Right ventricle myocardium inferior (tissue), 1 donor: ENCODE data around the gene CAB39L. TPM values are rescaled to one million over a fixed set of nuclear protein-coding genes. Genes with fewer than 3 reads are reported as not detected.

Experiments used
- ATAC-seq: fragments of 200-7000 bp; cut with Tn5 transposase; one replicate; pipeline ENCODE4 v1.9.1; 2020; ENCODE audit warnings: mild to moderate bottlenecking, moderate library complexity
- DNase-seq: peaks from one replicate; pipeline ENCODE4 v3.0.0; 2021; ENCODE audit errors: missing footprints
- intact Hi-C: fragments of 100-400 bp; cut with DNase I; formaldehyde crosslinking; loops from one replicate; pipeline ENCODE4 v1.11.0; 2022
- total RNA-seq: library from RNA; stranded (reverse); fragmentation: NEBNext Ultra II Directional; extraction: Animal tissue kit (Norgen Biotek cat#: 25700); gene quantifications from one replicate; pipeline ENCODE4 v1.2.1, GENCODE V29; 2021
- donor health status: DM: no; HTN: yes; CAD: no; lungs with severe emphysema.

Gene CAB39L
- total RNA-seq, 1 donor from 2014 or later: 22.1 TPM

DNA sequence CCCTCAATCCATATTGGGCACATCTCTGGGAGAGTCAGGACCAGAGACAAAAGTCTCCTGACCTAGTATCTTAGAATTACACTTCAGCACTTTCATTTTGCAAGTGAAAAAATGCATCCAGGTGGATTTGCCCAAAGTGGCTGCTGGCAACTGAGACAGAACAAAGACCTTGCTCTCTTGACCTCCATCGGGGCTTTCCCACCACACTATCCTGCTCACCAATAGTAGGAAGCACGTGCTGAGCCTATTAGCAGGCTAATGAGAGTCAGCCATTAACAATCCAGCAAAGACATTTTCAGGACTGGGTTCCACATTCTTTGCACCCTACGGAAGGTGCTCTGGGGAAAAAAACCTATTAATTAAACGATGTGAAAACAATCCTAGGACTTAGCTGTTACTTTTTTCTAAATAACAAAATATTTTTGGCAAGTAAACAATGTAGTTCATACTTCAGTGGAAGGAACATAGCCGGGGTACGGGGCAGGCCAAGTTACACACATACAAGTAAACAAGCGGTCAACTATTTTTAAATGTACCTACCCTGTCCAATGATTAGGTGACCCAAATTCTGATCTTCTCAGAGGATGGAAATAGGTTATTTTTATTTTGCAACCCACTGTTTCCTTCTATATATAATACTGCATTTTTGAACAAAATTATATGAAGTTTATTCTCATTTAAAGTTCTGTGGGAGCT is 117.5 kb downstream of the CAB39L start:
- intact Hi-C loops: no loop called here
- ATAC-seq (peak; percentile 59), DNase-seq (no peak)

DNA sequence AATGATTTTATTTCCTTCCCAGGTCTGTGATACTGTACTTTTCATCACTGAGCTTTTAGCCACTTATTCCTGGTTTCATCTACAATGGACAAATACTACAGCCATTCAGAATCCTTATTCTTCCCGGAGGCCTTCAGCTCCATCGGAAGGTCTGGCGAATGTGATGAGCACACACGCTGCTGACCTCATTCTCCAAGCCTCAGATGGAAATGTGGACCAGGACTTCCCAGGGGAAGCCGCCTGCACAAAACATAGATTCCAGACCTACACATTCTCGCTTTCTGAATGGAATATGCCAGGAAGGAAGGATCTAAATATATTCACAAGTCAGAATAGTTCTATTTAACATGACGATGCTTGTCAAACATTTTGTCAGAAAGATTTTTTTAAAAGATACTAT is 120.5 kb downstream of the CAB39L start:
- ATAC-seq (no peak), DNase-seq (no peak)
- intact Hi-C loops: no loop called here

DNA sequence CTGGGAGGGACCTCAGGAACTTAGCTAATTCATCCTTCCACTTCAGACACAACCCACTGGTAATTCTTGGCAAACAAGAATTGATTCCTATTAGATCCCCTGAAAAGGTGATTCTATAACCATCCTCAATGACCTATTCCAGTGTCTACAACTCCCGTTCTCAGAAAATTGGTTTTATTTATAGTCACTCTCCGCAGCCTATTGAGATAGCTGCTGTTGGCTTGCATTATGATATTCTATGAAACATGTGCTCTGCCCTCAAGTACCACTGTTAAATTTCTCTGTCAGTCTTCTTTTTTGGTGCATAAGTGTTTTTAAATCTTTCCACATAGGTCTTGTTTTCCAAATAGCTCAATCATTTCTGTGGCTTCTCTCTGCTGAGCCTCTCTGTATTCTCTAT is 121.2 kb downstream of the CAB39L start:
- ATAC-seq (no peak), DNase-seq (no peak)
- intact Hi-C loops: no loop called here

DNA sequence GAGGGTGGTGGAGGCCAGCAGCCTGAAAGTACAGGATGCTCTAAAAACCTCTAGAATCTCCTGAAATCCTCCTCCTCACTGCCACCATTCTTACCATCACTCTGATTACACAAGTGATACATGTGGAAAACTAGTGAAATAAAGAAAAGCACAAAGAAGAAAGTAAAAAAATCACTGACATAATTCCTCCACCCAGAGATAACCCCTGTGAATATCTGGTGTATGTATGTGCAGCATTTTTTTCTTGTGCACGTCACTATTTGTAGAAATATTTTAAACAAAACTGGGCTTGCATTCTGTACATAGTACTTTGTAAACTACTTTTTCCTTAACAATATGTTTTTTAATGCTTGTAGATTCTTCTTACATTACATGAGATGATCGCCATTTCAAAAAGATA is 122.9 kb downstream of the CAB39L start:
- DNase-seq (no peak), ATAC-seq (no peak)
- intact Hi-C loops: no loop called here

DNA sequence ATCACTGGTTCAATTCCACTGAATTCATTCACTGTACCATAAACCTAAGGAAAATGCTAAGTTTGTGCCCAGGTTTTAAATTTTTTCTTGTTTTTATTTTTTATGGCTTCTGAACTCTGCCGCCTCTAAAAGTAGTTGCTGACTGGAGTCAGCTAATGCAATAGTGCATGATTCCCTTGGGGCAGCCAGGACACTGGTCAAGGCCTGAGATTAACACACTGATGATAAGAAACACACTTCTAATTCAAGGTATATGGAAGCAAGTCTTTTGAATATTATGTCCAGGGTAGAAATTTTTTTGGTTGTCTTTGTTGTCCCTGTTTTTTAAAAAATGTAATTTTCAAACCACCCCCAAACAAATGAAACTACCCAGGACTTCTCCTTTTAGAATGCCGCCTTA is 123.9 kb downstream of the CAB39L start:
- DNase-seq: no peak
- ATAC-seq: no peak
- intact Hi-C loops: no loop called here

DNA sequence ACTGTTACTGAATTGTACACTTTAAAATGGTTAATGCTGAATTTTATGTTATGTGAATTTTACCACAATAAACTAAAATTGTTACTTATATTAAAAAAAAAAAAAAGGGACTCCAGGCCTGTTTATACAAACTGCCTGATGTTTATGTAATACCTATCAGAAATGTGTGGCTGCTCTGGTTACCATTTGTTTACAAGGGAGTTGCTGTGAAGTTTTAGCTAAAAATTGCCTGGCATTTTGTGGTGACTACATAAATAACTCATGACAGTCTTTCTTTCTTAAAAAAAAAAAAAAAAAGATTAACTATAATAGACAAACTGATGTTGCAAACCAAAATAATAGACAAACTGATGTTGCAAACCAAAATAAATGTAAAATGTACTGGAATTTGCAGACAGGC is 124.3 kb downstream of the CAB39L start:
- ATAC-seq: no peak
- intact Hi-C loops: no loop called here
- no peak for DNase-seq

DNA sequence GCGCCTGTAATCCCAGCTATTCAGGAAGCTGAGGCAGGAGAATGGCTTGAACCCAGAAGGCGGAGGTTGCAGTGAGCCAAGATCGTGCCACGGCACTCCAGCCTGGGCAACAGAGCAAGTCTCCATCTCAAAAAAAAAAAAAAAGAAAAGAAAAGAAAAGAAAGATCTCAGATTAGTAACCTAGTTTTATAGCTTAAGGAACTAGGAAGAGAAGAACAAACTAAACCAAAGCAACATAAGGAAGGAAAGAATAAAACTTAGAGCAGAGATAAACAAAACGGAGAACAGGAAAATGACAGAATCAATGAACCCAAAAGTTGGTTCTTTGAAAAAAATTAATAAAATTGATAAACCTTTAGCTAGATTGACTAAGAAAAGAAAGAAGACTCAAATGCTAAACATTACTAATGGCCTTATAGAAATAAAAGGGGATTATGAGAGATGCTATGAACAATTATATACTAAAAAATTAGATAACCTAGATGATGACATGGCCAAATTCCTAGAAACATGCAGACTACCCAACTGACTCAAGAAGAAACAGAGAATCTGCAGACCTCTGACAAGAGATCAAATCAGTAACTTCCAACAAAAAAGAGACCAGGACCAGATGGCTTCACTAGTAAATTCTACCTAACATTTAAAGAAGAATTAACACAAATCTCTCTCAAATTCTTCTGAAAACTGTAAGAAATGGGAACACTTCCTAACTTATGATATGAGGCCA is 127.9 kb downstream of the CAB39L start:
- DNase-seq (no peak), ATAC-seq (no peak)
- intact Hi-C loops: no loop called here

DNA sequence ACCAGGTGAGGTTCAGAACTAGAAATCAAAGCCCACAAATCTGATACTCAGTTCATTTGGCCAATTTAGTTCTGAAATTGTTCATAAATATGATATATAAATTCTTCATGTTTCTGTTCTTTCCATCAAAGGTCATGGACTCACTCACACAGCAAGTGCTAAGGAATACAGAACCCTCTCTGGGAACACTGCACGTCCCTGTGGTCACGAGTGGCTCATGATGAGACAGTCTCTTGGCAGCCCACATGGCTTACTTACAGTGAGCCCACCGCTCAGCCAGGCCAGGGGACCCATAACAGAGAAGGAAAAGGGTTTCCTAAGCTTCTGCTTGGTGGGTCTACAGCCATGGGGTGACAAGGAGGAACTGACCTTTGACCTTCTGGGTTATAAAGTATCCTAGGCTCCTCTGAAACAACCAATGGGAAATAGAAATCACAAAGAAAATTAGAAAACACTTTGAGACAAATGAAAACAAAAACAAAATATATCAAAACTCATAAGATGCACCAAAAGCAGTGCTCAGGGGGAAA is 128.8 kb downstream of the CAB39L start:
- ATAC-seq (no peak), DNase-seq (no peak)
- intact Hi-C loops: no loop called here

DNA sequence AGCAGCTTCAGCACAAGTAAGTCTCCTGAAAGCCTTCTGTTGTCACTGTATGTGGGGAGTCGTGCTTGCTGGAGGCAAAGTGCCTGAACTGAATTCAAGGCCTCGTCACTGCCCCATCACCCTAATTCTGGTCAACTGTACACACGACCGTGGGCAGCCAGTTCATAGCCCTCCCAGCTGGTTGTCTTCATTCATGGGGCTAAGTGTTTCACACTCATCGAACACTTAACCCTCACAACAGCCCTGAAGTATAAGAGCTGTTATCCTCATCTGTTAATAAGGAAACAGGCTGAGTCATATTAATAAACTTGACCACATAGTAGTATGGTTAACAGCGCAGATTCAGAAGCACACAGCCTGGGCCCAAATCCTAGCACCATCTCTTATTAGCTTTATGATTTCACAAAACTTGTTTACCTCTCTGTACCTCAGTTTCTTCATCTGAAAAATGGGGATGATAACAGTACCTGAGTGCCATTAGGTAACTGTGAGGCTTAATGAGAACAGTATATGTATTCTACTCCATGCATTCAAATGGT is 129.5 kb downstream of the CAB39L start:
- DNase-seq: no peak
- intact Hi-C loops: no loop called here
- peak; percentile 12 for ATAC-seq

DNA sequence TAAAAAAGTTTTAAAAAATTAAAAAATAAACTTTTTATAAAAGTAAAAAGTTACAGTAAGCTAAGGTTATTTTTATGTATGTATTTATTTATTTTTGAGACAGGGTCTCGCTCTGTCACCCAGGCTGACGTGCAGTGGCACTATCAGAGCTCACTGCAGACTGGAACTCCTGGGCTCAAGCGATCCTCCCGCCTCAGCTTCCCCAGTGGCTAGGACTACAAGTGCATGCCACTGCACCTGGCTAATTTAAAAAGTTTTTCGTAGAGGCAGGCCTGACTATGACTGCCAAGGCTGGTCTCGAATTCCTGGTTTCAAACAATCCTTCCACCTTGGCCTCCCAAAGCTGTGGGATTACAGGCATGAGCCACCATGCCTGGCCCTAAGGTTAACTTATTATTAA is 132.0 kb downstream of the CAB39L start:
- DNase-seq (no peak), ATAC-seq (no peak)
- intact Hi-C loops: no loop called here

DNA sequence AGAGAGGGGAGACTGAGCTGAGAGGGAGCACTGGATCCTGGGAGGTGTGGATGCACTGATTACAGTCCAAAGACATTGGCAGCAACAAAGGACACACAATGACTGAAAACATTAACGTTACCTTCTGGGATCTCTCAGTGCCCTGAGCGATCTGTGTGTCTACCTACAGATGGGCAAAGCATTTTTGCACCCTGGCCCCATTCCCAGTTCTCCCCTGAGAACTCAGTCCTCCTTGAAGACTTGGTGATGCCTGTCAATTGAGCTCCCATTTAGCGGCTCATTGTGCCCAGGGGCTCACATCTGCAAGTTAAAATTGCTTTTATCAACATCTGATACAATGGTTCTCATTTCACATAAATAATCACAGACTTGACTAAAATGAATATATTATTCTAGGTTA is 133.6 kb downstream of the CAB39L start:
- intact Hi-C loops: no loop called here
- DNase-seq (no peak), ATAC-seq (no peak)

DNA sequence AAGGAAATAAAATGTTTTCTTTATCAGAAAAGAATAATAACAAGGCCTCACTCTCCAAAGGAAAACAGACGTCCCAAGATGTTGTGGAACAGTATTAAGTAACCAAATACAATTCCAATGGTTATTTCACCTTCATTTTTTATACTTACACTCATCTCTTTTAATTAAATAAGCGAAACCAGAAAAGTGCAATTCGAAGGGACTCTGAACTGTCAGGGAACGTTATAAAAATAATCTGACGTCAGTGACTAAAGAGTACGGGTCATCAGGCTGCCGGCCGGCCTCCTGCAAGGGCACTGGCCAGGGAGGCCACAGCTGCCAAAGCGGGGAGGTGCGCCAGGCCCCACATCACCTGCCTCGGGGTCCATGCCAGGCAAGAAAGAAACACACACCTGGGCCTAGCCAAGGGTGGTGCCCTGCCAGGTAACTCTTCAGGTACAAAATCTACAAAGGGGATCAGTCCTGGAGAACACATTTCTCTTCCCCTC is 134.9 kb downstream of the CAB39L start:
- DNase-seq: no peak
- intact Hi-C loops: loop anchor here (2.0 to 10.0 kb wide), 4 partner anchors 92 to 536 kb away; no protein-coding TSS in a partner anchor
- ATAC-seq: peak; percentile 13

DNA sequence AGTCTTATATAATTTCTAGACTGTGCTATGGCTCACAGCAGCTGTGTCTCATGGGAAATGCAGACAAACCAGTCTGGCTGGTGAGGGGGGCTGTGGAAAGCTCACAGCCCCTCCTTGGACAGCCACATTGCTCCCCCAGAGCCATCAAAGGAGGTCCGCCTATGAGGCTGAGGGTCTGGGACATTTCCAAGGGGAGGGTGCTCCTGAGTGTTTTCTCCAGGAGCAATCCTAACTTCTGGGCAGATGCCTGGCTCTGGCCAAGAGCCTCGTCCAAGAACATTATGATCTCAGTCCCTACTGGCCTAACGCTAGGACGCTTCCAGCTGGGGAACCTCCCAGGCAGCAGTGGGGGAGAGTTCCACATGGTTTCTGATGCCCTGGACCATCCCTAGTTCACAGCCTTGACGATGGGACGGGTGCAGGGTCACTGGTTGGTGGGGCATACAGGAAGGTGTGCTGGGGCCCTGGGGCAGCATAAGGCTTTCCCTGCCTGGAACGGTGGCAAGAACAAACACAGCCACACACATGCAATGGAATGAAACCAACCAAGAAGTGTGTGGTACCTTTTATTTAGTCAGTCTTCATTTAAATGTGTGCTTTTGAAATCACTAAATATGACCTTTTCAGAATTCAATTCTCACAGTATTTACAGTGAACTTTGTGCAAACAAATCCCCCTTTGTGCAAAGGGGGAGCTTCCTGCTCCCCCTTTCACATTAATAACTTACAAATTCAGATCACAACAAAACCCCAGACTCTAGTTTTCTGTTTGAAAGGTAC is 135.6 kb downstream of the CAB39L start:
- peak; percentile 93 for ATAC-seq
- intact Hi-C loops: loop anchor here (2.0 to 10.0 kb wide), 4 partner anchors 93 to 537 kb away; no protein-coding TSS in a partner anchor
- peak; percentile 89 for DNase-seq

DNA sequence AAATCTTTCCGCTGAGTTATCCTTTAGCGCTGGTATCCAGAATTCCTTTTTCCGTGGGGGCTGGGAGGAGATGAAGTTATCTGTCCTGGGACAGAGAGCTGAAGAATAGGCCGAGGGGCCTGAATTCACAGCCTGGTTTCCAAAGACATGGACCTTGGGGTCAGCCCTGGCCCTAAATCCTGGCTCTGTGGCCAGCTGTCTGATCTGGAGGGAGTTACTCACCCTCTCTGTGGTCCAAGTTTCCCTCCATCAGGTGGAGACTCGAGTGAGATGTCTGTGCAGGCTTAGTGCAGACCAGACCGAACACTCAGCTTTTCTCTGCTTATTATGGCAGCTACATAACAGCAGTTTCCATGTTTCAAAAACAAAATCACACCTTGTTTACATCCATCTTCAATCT is 136.5 kb downstream of the CAB39L start:
- ATAC-seq (peak; percentile 64), DNase-seq (no peak)
- intact Hi-C loops: loop anchor here (10.0 kb wide), 2 partner anchors 207 to 537 kb away; no protein-coding TSS in a partner anchor

DNA sequence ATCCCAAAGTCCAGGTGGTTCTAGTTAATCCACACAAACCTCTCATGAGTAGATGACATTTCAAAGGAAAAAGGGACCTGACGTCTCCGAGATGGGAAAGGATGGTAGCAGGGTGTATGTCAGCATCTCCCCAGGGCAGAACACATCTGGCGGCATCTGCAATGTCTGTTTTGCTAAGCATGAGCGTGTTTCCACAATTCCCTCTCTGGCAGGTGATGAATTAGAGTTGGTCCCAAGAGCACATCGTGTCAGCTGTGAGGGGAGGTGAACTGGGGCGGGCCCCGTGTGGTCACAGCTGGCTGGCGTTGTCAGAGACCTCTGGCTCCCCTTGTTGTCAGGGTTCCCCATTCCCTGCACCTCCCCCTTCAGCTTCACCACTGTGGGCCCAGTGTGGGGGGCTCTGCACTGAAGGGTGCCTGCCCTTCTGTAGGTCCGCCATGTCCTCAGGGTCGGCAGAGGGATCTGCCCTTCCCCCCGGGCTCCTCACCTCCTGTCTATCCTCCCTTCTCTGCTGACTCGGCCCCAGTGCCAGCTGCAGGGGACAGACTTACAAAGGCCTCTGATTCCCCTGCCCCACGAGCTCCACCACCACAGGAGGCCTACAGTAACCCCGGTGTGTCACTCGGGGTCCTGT is 138.0 kb downstream of the CAB39L start:
- ATAC-seq: no peak
- intact Hi-C loops: loop anchor here (10.0 kb wide), 2 partner anchors 209 to 539 kb away; no protein-coding TSS in a partner anchor
- DNase-seq: no peak

DNA sequence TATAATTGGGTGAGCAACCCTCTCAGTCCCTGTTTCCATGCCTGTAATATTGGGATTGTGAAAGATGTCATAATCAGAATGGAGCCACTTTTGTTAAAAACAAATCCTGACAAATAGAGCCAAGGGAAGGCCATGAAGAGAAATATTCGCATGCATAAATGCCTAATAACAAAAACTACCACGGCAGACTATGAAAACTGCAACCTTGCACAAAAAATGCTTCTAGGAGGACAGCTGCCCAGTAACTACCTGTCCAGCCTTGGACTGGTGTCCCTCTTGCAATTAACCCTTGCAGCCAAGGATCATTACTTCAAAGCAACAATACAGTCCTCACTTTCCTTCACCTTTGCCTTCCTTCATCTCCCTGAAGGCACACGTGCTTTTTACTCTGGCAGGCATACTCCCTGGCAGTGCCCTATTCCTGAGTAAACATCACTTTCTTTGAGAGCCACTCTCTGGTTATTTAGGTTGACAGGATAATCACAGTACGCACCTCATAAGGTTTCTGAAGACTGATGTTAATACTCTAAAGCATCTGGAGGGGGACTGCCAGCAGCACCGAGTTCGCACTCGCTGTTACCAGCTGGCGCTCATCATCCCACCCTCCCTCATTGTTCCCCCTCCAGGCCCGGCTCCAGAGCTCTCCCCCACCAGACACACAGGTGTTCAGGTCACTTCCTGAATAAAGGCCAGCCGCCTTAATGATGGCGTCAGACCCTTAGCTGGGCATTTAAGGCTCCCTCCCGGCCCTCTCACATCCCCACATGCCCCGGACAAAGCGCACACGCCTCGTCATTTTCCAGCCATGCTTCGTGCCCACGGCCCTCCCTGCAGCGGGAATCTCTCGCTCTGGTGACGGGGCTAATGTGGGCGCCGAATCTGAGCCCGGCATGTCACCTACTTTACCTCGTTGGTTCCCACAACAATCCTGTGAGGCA is 138.8 kb downstream of the CAB39L start:
- intact Hi-C loops: loop anchor here (10.0 kb wide), 2 partner anchors 210 to 540 kb away; no protein-coding TSS in a partner anchor
- no peak for ATAC-seq

DNA sequence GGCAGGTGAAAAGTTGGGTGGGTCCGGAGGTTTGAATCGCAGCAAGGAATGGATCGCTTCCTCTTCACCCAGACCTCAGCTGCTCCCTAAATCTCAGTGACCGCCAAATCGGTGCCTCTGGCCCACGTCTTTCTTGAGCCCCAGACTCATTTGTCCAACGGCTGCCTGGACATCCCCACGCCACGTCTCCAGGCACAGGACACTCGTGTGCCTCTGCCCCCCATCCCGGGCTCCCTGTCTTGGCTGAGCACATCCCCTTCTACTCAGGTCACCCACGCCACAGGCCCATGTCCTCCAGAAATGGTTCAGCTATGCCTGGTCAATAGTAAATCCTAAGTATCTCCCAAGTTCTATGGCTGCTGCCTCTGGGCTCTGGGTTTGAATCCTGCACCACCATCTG is 139.5 kb downstream of the CAB39L start:
- ATAC-seq: no peak
- intact Hi-C loops: loop anchor here (10.0 kb wide), 2 partner anchors 210 to 540 kb away; no protein-coding TSS in a partner anchor
- DNase-seq: no peak

More for the DNA sequence above, 138.8 kb downstream of the CAB39L start:
- DNase-seq: no peak
